ENCODE data around the gene RBMS3.

RBMS3 gene

DNA sequence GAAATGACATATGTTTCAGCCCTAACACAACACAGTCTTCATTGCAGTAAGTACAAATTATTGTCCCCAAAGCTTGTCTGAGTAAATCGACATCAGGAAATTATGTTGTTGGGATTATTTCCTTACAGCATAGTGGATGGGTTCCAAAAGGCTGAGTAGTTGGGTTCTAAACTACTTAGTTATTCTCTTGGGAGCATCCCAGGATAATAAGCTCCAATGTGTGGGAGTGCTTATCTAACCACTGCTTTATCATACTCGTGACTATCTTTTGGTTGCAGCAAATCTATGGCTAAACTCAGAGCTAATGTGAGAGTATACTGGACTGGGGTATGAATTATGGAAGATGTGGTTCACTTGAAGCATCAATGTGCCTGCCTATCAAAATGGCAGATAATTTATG lies 128.5 kb downstream of the RBMS3 start:
- in situ Hi-C loops (cut with HindIII; ENCODE audit: low pct_ligation_motif_present, low pct_unique_long_range_greater_than_20kb, low sequenced_read_pairs): no loop called here
- no peak for DNase-seq

- DNase-seq: no peak
- in situ Hi-C loops (cut with HindIII; ENCODE audit: low pct_ligation_motif_present, low pct_unique_long_range_greater_than_20kb, low sequenced_read_pairs): no loop called here
These were observed 129.3 kb downstream of the RBMS3 start for GRCh38 chr3:29410220-29410619.

GRCh38 chr3:29410660-29411405 lies 130.0 kb downstream of the RBMS3 start:
- in situ Hi-C loops (cut with HindIII; ENCODE audit: low pct_ligation_motif_present, low pct_unique_long_range_greater_than_20kb, low sequenced_read_pairs): no loop called here
- no peak for DNase-seq

DNA sequence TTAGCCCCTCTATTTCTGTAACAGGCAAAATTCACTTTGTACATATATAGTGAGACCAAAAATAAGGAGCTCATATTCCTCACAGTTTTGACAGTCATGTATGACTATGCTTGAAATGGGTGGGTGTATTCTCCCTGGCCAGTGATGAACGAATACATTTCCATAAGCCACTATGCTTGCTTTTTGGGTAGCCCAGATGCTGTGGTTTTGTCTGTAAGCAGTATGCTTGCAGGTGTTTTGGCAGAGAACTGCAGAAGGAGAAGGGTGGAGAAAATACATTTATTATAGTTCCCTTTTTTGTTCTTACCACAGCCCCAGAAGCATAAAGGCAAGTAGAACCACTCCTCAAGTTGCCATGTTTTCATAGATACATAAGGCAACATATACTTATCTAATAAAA lies 131.2 kb downstream of the RBMS3 start:
- DNase-seq: no peak
- in situ Hi-C loops (cut with HindIII; ENCODE audit: low pct_ligation_motif_present, low pct_unique_long_range_greater_than_20kb, low sequenced_read_pairs): no loop called here

GRCh38 chr3:29414468-29415224 lies 133.8 kb downstream of the RBMS3 start:
- in situ Hi-C loops (cut with HindIII; ENCODE audit: low pct_ligation_motif_present, low pct_unique_long_range_greater_than_20kb, low sequenced_read_pairs): no loop called here
- no peak for DNase-seq

GRCh38 chr3:29415482-29416223 lies 134.8 kb downstream of the RBMS3 start:
- no peak for DNase-seq
- in situ Hi-C loops (cut with HindIII; ENCODE audit: low pct_ligation_motif_present, low pct_unique_long_range_greater_than_20kb, low sequenced_read_pairs): no loop called here

- no peak for DNase-seq
- in situ Hi-C loops (cut with HindIII; ENCODE audit: low pct_ligation_motif_present, low pct_unique_long_range_greater_than_20kb, low sequenced_read_pairs): no loop called here
These were observed 135.6 kb downstream of the RBMS3 start for GRCh38 chr3:29416514-29416913.

GRCh38 chr3:29420106-29420505 lies 139.2 kb downstream of the RBMS3 start:
- in situ Hi-C loops (cut with HindIII; ENCODE audit: low pct_ligation_motif_present, low pct_unique_long_range_greater_than_20kb, low sequenced_read_pairs): no loop called here
- DNase-seq: no peak

GRCh38 chr3:29426302-29427226 lies 145.7 kb downstream of the RBMS3 start:
- in situ Hi-C loops (cut with HindIII; ENCODE audit: low pct_ligation_motif_present, low pct_unique_long_range_greater_than_20kb, low sequenced_read_pairs): no loop called here
- no peak for DNase-seq

- in situ Hi-C loops (cut with HindIII; ENCODE audit: low pct_ligation_motif_present, low pct_unique_long_range_greater_than_20kb, low sequenced_read_pairs): no loop called here
- DNase-seq: no peak
These were observed 146.6 kb downstream of the RBMS3 start for GRCh38 chr3:29427266-29428103.

GRCh38 chr3:29429055-29429679 lies 148.3 kb downstream of the RBMS3 start:
- in situ Hi-C loops (cut with HindIII; ENCODE audit: low pct_ligation_motif_present, low pct_unique_long_range_greater_than_20kb, low sequenced_read_pairs): no loop called here
- no peak for DNase-seq

- DNase-seq: peak; percentile 61
These were observed 149.7 kb downstream of the RBMS3 start for GRCh38 chr3:29430558-29430971.

DNA sequence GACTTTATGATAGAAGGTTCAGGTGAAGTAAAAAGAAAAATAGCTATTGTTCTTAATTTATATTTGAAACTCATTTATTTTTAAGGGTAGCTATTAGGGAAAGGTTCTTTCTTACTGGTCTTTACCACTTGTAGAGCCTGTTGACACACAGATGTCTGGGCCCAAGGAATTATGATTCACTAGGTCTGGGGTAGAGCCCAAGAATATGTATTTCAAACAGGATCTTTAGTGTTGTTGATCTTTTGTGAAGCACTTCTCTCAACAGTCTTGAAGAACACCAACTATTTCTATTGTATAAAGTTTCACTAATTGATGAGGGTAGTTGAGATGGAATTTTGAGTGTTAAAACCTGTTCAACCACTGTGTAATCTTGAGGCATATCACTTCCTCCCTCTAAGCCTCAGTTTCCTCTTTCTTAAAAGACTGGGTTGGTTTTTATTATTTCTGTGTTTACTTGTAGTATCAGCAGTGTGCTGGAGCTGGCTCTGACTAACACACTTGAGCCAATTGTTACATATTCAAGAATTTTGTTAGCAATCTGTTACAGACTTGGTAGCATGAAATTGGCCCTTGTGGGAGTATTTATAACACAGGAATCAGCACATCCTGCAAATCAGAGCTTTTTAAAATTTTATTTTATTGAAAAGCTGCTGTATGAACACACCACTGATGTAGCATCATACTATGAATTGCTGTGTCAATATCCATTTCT lies 155.9 kb downstream of the RBMS3 start:
- no peak for DNase-seq
- in situ Hi-C loops (cut with HindIII; ENCODE audit: low pct_ligation_motif_present, low pct_unique_long_range_greater_than_20kb, low sequenced_read_pairs): no loop called here

More at GRCh38 chr3:29430558-29430971, 149.7 kb downstream of the RBMS3 start:
- in situ Hi-C loops (cut with HindIII; ENCODE audit: low pct_ligation_motif_present, low pct_unique_long_range_greater_than_20kb, low sequenced_read_pairs): no loop called here

- no peak for DNase-seq
- in situ Hi-C loops (cut with HindIII; ENCODE audit: low pct_ligation_motif_present, low pct_unique_long_range_greater_than_20kb, low sequenced_read_pairs): no loop called here
These were observed 157.7 kb downstream of the RBMS3 start for GRCh38 chr3:29438580-29438979.

DNA sequence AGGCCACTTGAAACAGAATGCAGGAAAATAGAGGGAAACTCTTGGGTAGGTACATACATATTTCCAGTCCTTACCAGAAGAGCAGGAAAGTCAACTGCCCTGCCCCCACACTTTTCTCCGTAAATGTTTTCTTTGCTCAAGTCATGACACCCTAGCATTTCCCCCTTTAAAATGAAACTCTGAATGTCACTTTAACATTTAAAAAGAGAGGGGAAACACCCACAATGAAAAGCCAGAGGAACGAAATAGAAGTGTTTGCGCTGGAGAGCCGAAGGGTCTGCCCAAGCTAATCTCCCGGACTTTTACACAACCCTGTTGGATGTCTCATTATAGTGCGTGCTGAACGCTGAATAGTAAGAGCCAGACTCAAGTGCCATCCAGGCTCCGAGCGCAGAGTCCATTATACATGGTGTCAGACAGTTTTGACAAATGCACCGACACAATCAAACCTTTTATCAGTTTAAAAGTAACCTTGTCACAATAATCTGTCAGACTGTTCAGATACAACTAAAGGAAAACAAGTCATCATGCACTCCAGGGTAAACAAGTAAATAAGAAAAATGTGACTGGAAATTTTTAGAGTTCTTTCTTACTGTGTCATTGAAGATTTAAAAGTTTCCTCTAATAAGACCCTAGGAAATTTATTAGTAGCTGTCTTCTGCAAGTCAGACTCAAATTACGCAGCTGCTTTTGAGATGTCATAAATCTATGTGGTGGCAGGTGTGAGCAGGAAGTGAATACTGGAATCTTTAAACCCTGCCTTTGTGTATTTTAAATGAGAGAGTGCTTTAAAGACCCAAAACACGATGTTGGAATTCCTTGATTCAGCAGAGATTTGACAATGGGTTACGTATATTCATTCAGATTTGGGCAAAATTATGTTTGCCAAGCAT lies 159.8 kb downstream of the RBMS3 start:
- in situ Hi-C loops (cut with HindIII; ENCODE audit: low pct_ligation_motif_present, low pct_unique_long_range_greater_than_20kb, low sequenced_read_pairs): no loop called here
- DNase-seq: no peak

DNA sequence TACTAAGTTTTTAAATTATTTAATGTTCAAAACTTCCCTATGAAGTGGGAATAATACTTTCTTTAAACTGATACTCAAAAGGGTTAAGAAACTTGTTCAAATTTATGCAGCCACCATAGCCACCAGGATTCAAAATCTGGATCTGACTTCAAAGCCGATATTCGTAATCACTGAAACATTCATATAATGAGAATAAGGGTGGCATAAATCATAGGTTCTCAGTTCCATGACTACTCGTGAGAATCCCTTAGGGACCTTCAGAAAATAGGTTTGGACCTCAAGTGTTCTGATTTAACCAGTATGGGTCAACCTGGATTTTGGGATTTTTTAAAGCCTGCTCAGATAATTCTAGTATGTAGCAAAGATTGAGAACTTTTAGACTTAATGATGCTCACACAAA lies 160.6 kb downstream of the RBMS3 start:
- in situ Hi-C loops (cut with HindIII; ENCODE audit: low pct_ligation_motif_present, low pct_unique_long_range_greater_than_20kb, low sequenced_read_pairs): no loop called here
- no peak for DNase-seq
